Stimulated activated CD4-positive, alpha-beta T cell treated with anti-CD3 and anti-CD28 coated beads, Interleukin-2, amount 100 ng/mL, for 24 hours (primary cell): ENCODE results near the gene KY.

Source experiments
- DNase-seq, 2 donors: peaks; one replicate each; pipeline ENCODE4 v3.0.0-alpha.2; 2020

The KY gene

DNA sequence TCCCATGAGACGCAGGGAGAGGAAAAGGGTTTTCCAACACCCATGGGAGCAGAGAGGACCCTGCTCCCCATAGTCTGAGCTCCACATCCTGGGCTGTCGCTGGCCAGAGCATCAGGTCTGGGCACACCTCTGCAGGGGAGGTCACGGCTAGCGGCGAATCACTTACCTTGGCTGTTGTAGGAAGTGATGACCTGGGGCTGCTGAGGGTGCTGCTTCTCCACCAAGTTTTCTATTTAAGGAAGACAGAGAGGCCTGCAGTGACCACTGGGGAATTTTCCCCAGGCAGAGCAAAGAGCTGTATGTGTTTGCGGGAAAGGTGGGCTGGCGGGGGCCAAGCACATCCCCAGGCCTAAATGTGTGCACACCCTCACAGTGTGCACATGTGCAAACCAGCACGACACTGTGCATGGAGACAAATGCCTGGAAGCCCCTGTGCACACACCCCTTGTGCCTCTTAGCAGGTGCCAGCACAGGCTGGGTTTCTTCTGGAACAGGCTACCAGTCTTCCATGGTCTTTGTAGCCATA is 7.6 kb downstream of the KY start:
- no peak for DNase-seq

GRCh38 chr3:134642445-134643149 is 8.2 kb downstream of the KY start:
- no peak for DNase-seq

DNA sequence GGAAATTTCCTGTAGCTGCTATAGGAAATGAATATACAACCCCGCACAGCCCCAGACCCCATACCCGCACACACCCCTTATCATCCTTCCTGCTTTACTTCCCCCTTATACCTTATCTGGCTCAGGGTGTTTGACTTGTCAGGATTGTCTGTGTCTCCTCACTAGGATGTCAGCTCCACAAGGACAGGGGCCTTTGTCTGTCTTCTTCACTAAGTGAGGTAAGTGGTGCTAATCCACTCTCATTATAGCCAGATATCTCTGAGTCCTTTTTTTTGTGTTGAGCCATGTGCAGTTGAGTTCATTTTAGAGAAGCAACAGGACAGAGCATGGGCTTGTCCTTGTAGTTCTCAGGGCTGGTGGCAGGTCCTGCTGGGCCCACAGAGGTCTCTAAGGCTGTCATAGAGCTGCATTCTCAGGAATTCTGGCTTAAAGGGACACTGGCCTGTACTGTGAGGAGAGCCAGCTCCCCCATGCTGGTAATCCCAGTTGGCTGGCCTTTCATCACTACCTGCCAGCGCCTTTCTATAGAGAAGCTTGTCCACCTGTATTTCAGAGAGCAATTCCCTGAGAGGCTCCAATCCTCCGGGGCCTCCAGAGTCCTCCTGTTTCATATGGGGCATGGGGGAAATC is 9.0 kb downstream of the KY start:
- DNase-seq, result no peak

- no peak for DNase-seq
Measured at GRCh38 chr3:134640872-134641470, 9.9 kb downstream of the KY start.

- no peak for DNase-seq
Measured at GRCh38 chr3:134640378-134640777, 10.4 kb downstream of the KY start.

DNA sequence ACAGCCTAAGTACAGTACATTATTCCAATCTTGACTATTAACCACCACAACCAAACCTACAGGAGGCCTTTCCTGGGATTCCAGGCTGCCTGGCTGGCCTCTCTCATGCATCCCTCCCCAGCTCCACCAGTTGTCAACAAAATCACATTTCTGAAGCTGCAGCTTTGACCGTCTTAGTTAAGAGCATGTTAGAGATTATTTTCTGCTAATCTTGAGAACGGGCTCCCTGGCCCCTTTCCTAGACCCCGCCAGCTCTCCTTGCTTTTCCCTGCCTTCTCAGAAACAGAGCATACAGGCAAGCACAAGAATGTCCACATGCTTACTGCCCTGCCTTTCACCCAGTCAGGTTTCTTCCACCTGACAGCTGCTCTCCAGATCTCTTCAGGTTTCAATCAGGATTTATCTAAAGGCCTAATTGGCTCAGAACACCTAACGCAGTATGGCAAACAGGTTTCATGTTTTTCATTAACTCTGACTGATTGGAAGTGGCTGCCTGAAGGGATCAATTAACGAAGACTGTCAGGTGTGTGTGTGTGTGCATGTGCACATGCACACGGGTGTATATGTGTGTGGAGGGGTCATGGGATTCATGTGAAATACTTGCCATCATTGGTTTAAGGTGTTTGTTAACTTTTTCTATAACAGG is 12.3 kb downstream of the KY start:
- no peak for DNase-seq

GRCh38 chr3:134636406-134636805 is 14.4 kb downstream of the KY start:
- no peak for DNase-seq

GRCh38 chr3:134630506-134630905 is 20.3 kb downstream of the KY start:
- DNase-seq, result no peak

GRCh38 chr3:134628884-134629283 is 21.9 kb downstream of the KY start:
- no peak for DNase-seq

DNA sequence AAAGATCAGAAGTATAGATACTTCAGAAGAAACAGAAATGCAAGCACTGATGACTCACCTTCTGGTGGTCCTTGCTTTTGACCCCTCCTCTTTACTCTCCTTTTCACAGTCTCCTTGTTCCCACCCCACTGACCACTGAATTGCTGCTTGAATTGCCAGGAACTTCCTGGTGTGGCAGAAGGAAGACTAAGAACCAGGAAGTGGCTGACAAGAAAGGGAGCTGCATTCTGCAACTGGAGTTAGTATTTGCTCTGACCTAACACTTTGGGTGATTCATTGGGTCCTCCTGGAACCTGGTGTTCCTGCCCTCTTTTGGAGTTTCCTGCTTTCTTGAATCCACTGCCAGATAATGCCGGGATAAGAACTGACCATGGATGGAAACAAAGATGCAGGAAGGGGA is 23.0 kb downstream of the KY start:
- DNase-seq, result no peak

DNA sequence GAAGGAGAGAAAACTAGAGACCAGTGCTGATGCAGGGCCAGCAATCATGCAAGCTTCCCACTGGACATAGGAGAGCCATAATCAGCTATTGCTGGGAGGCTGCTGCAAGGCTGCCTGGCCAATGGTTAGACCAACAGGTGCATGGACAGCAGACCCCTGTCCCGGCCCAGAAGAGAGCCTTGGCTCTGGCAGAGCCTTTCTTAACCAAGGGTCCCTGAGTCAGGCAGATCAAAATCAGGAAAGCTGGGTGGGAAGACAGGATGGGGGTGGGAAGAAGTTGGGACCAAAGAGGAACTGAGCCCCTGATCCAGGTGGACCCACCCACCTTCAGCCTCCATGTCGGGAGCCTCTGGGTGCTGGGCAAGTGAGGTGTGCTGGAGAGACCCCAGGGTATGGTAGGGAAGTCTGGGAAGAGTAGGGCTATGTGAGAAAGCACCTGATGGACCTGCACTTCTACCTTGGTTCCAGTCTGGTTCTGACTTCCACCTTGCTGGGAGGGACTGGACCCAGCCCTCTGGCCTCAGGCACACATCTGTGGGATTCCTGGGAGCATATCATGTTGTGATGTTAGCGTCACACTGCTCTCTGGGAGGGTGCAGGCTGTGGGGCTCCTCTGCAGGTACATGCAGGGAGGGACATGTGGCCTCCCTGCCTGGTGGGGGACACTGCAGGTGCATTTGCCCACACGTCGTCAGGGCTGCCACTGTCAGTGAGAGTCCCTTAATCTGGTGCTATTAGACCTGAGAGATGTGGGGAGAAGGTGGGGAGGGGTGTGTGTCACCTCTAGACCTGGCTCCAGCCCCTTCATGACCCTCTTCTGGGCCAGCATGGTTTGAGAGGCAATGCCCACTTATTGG is 24.7 kb downstream of the KY start:
- no peak for DNase-seq

DNA sequence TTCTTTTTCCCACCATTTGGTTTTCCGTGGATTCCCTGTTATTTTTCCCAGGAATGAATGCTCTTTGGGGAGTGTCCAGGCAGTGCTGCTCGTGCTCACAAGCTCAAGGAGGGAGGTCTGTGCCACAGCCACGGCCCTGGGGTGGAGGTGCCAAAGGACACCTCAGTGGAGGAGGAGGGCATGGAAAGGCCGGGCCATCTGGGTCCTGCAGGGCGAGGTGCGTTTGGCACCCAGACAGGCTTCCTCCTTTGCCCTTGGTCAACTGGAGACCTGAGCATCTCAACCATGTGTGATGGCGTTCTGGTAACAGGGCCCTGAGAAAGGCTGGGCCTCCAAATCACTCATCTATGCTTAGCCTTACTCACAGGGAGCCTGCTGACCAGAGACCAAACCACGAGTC is 25.4 kb downstream of the KY start:
- DNase-seq, result no peak

DNA sequence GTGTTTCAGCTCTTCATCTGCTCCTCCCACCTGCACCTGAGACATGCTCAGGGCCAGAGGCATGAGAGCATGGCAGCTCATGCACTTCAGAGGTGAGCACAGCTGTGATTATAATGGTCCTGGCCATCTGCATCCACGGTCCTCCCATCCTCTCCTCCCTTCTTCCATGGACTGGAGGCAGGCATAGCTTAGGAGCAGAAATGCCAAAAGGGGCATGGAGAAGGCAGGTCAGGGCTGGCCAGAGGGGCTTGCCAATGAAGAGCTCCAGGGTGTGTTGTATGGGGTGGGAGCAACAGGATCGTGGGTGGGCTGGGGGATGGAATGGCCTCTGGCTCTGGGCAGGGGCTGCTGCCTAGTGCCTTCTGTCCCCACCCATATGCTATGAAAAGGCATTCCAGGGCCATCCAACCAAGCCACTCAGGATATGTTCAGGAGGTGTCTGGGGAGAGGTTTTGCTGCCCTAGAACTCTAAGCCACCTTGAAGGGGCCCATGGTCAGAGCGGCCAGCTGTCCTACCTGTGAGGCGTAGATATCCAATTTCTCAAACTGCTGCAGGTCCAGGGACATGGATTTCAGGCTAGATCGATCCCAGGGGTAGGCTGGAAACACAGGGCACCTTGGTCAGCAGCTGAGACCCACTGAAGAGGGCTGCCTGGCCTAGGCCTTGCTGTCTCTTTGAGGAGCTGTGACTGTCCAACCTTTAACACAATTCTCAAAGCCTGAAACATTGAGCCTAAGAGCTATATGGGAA is 26.1 kb downstream of the KY start:
- DNase-seq, result no peak

DNA sequence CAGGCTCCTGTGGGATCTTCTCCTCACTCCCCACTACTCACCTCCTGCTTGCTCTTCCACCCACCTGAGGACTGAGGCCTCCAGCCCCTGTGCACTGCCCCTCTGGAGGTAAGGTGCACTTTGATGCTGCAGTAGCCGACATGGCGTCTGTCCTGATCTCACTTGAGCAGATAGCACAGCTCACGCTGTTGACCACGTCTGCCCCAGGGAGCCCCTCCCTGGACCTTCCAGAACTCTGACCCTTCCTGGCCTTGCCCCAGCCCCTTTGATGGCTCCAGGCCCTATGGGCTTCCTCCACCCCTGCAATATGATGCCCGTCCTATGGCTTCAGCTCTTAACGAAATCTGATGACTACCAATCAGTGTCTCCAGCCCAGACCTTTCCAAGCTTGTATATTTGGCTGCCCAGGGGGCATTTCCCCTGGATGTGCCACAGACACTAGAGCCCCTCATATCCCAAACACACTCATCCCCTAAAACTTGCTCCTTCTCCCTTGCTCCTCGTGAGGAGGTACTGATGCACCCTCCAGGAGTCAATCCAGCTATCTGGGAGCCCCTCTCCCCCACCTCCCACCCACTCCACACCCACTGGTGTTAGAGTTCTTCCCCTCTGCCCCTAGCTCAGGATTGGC is 27.1 kb downstream of the KY start:
- no peak for DNase-seq

DNA sequence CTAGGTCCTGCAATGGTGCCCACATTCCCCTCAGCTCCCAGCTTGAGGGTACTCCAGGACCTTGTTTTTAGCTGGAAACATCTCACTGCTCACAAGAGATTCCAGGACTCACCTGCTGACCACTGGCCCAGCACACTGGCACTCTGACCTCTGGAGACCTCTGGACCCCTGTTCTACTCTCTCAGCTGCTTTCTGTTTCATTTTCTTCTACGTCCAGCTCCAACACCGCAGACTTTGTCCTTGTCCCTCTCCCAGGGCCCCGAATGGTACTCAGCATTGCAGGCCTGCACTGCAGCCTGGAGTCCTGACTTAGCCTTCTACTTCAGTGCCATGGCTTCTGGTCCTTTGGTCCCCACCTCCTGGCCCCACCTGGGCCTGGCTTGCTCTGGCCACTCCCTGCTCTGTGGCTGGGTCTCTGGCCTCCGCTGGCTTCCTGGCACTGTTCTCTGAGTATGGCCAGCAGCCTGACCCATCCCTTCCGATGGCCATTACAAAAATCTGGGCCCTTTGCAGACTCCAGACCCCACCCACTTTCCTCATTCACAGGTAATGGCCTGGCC is 27.9 kb downstream of the KY start:
- DNase-seq, result no peak

- DNase-seq, result no peak
Measured at GRCh38 chr3:134621854-134622253, 29.0 kb downstream of the KY start.

GRCh38 chr3:134620476-134621115 is 30.2 kb downstream of the KY start:
- no peak for DNase-seq

DNA sequence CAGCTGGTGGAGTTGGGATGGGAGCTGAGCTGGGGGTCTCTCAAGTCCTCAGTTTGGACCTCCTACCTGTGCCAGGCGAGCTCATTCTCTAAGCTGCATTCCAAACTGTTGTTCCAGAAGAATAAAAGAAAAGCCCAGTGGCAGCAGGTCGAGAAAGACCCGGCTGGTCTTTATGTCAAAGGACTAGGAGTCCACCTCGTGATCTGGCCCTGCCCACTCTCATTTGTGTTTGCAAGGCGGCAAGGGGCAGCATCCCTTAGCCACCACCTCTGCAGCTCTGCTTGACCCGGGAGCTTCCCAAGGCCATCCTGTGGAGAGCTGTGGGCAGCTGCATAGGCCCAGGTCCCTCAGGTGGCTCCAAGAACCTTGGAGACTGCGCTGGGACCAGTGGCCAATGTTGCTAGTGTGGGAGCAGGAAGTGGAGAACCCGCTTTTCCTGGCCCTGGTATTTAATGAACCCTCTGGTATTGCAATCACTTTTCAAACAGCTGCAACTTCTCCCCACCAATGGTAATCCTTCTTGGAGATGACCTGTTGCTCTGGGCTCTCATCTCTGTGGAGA is 30.9 kb downstream of the KY start:
- no peak for DNase-seq

GRCh38 chr3:134619301-134619615 is 31.6 kb downstream of the KY start:
- DNase-seq, result no peak

DNA sequence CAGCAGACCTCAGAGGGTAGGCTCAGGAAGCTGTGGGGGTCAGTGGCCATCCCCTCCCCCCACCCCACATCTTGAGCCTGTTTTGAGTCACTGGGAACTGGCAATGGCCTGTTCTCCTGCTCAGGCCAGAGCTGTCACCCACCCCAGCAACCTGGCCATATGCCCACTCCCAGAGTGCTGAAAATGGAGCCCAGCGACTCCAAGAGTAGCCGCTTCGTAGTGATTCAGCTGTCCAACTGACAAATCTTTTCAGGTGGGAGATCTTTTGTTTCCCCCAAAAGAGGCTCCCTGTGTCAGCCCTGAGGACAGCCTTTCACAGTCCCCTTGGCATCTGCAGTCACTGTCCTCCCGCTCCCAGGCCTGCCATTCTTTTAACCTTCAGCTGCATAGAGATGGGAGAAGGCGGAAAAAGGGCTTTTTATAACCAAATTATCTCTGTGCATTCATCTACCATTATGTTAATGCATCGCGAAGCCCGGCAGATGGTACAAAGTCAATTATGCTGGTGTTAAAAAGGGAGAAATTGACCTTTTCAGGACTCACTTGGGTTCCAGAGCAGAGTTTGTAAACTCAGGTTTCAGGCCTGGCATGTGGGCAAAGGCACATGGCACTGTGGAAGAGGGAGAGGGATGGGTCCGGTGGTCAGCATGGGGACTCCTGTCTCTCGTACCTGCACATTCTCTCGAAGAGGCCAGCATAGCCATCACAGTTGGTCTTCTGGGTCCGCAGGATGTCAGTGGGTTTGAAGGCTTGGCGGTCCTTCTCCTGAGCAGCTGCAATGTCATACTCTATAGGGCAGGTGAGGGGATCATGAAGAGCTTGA is 32.1 kb downstream of the KY start:
- no peak for DNase-seq
